HG02763 (cell line): ENCODE data around the gene TP53TG5.

ENCODE experiments used
- ATAC-seq: cut with Tn5 transposase; IDR thresholded peaks from one replicate; pipeline ENCODE4 v1.9.1; 2021; ENCODE audit warnings: mild to moderate bottlenecking, moderate library complexity; ENCODE audit not compliant: unreplicated experiment

Gene TP53TG5

DNA sequence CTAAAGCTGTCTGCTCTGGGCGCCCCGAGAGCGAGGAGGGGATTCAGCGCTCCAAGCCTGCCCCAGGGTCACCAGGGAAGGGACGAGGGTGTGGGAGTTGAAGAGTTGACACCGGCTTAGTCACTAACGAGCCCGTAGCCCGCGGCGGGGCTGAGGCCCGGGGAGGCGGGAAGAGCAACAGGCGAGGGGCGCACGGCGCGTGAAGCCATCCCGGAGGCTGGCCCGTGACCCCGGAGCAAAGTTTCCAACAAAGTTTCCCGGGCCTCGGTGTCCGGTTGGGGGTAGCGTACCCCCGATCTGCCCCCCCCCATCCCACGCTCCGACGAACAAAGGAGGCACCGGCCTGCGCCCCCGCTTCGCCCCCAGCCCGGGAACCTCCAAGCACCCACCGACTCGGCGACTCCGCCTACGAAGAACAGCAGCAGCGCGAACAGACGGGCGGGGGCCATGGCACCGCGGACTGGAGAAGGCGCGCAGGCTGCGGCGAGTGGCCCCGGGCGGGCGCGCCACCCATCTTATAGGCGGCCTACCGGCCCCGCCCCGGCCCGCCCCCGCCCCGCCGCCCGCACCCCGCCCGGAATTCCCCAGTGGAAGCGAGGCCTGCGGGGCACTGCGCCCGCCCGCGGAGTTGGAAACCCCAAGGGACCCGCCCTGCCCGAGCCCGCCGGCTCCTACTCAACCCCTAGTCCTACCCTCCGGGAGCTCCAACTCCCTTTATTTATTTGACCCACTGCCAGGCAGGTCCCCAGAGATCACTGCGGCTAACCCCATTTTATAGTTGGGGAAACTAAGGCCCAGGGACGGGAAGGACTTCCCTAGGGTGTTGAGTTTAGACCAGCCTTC, 30.0 kb downstream of the TP53TG5 start, which contains the start of gene SDC4:
Gene SDC4 (minus strand): TSS at position 489 of the 843 bp plus-strand sequence. CDS start 40 bp downstream, at position 449.
- ATAC-seq: no peak

DNA sequence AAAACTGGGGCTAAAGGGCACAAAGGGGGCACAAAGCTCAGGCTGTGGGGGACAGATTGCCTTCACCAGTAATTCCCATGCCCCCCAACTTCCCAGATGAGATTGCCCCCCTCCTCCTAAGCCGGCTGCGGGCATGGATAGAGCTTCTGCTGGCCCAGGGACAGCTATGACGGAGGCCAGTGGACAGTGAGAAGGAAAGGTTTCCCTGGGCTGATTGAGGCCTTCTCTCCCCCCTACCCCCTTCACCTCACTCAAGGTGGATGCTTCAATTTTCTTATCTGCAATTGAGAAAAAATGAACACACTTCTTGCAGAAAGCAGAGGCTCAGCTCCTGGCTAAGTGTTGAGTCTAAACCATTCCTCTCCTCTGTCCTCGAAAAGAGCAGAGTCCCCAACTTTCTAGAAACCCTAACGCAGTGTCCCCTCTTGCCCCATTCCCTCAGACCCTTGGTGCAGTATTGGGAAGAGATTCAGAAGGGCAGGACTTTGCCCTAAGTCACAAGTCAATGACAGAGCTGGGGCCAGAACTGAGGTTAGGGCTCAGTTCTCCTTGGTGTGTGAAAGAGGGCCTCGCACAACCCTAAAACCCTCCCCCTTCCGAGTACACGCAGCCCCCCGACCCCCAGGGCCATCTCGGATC, 30.7 kb downstream of the TP53TG5 start:
- ATAC-seq: no peak

DNA sequence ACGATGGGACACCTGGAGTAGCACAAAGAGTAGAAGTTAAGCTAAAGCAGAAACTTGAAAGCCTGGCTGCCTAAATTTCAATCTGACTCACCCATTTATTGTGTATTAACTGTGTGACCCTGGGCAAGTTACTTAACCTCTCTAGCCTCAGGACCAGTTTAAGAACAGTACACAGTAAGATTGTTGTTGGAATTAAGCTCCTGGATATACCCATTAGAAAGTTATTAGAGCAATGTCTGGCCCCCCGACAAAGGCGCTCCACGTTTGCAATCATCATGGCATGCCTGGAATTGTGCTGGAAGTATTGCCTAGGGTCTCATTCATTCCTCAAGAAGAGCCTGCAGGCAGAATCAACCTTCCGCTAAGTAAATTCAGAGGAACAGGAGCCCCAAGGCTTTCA, 31.3 kb downstream of the TP53TG5 start:
- no peak for ATAC-seq

DNA sequence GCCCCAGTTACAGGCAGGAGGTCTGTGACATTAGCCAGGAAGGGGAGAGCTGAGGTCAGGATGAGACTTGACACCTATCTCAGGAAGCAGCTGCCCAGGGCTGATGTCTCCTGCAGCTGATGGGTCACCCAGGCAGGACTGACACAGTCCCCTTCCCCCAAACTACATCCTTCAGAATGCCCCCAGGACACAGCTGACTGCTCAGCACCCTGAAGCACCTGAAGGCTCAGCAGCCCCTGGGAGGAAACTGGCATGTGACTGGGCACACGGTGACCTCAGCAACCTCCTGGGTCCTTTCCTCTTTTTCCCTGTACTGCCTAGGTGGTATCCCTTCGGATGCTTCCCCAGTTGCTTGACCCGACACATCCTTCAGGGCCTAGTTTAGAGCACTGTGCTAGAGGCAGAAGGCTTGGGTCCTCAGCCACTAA, 31.8 kb downstream of the TP53TG5 start:
- no peak for ATAC-seq

DNA sequence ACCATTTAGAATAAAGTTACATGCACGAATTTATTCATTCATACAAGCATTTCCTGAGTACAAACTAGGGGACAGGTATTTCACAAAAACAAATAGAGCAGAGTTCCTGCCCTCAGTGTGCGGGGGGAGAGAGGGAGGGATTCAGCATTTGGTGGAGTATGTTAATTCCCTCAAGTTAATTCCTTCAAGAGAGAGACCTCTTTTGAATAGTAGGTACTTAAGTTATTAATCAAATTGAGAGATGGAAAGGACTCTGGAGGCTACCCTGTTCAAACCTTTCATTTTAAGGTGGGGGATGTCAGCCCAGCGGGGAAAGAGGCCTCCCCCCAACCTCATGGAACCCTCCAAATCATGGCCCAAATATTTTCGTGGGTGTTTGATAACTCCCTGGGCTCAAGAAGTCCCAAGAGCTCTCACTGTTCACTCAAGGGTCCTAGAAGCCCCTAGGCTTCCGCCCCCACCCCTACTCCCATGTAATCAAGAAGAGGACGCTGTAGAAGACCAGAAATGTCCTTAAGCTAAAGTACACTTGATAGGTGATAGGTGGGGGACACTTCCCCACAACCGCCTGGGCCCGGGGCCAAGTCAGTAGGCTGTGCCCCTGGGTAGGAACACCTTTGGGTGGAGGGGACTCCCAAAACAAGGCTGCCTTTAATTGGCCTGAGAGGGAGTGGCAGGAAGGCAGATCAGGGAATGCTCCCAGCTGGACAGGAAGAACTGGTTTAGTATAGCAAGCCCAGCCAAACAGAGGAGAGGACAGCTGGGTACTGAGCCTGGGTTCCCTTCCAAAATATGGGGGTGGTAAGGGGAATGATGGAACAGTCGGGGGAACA, 32.8 kb downstream of the TP53TG5 start:
- no peak for ATAC-seq

DNA sequence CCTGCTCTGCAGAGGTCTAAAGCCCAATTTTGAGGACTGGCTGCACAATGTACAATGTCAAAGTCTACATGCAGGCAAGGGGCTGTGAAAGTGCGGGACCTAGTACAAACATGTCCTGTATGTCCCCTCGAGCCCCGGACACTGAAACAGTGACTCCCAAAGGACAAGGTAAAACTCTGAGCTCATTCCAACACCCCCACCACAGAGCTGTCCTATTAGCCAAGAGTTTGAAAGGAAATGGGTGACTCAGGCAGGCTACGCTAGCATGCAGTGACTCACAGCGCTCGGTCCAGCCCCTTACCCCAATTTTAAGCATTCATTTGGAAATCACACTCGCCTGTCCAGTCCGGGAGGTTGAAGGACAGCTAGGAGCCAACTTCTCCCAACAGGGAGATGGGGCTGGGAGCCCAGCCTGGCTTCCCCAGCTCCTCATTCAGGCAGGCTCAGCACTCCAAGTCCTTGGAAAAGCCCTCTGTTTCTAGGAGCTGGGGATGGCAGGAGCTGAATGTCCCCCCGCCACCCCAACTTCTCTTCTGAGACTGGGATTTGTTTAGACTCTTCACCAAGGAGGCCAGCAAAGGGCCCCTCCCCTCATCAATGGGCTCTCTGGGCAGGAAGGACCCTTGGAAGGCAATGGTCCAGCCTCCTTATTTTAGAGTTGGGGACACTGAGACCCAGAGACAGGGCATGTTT, 33.8 kb downstream of the TP53TG5 start:
- no peak for ATAC-seq

DNA sequence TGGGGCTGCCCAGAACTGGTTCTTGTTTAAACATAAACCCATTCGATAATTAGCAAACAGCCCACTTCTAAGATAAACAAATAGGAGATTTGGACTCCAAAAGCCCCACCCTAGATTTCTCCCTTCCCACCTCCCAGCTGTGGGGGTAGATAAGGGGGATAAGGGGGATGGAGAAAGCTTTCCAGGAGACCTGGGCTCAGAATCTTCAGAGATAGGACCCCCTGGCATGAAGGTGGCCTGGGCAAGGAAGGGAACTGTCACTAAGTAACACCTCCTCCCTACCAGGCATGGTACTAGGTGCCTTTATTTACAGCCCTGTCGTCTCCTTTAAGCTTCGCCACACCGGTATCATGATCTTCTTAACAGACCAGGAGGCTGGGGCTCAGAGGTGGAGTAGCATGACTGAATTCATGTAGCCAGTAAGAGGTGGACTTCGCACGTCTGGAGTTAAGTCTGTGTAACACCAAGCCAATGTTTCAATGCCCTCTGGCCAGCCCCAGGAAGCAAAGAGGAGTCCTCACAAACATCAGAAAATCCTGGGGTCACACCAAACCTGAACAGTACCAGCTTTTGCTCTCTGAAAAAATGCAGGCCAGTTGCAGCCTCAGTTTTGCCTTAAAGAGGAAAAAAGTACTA, 34.5 kb downstream of the TP53TG5 start:
- ATAC-seq: no peak

DNA sequence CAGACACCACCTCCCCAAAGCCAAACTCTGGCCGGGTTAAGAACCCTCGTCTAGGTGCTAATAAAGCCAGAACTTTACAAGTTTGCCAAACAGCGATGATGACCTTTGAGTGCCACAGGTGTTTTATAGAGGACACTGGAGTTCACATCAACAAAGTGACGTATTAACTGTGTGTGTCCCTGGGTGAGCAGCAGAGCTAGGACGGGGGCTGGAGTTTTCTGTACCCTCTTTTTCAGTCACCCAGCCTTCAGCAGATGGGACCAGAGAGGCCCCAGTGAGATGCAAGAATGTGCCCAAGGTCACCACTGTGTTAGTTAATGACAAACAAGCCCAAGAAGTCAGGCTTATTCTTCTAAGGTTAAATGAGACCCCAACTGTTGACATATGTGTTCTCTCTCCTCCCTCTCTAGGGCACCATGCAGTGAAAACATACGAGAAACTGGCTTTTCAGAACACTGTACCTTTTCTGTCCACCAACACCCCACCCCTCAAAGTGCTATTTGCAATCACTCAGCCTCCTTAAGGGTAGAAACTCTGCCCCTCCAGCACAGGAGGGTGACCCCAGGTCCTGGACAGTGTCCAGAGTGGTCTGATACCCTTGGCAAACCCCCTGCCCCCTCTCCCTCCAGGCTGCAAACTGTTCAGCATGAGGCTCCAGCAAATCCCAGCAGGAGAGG, 35.1 kb downstream of the TP53TG5 start:
- no peak for ATAC-seq

DNA sequence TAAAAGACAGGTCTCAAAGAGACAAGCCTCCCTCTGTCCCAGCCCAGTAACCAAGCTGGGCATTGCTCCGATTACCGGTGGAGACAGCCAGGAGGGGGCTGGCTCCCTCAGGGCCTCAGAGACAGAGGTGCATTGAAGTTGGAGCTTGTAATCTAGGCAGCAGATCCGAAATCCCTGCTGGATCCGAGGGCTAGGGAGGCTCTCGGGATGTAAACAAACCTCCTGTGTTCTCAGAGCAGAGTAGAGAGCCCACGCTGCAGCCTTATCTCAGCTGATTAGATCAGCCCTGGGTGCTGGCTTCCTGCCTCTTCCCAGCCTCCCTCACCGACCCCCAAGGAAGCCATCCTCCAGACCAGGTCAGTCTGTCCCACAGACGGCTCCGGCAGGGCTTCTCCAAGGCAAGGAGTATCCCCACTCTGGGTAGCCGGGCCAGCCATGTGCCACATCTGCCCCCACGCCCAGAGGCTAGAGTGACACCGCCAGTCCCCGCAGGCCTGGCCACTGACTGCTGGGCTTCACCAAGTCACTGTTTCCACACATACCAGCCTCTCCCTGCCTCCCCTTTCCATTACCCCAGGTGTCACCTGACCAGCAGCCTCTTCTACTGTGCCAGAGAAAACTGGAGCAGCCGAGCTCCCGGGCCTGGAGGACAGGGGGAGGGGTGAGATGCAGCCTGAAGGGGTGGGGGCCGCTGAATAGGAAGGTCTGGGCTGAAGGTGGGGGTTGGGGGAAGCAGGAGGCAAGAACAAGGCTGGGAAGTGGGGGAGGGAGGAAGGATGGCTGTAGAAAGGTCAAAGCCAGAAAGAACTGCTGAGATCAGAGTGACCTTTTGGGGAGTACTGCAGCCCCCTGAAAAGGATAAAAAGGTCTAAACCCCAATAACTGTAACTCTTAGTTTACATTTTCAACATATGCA, 35.9 kb downstream of the TP53TG5 start:
- ATAC-seq: no peak

DNA sequence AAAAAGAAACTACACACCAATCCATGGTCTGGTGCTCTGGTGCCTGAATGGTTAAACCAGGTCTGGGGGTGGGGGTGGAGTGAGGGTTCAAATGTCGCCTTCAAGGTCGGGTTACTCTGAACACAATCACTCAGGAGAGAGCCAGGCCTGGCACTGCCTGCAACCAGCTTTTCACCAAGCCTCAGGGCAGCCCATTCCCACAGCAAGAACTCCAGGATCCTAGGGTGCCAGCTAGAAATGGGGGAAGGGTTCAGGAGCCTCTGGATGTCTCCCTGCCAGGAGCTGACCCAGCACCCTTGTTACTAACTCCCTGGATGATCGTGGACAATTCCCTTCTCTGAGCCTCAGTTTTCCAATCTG, 36.6 kb downstream of the TP53TG5 start:
- ATAC-seq: no peak

DNA sequence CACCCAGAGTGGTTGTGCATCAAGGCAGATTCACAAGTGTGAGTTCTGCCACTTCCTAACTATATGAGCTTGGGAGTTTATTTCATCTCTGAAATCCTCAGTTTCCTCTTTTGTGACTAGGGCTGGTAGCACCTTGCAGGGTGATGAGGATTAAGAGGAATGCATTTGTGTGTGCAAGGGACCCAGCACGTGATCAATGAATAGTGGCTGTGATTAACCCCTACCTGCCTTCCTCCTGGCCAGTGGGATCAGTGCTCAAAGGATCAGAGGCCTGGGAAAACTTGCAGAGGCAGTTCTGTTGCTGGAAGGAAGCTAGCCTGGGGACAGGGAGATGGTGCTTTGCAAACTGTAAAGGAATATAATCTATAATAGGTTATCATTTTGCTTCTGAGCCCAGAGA, 37.2 kb downstream of the TP53TG5 start:
- ATAC-seq: no peak

DNA sequence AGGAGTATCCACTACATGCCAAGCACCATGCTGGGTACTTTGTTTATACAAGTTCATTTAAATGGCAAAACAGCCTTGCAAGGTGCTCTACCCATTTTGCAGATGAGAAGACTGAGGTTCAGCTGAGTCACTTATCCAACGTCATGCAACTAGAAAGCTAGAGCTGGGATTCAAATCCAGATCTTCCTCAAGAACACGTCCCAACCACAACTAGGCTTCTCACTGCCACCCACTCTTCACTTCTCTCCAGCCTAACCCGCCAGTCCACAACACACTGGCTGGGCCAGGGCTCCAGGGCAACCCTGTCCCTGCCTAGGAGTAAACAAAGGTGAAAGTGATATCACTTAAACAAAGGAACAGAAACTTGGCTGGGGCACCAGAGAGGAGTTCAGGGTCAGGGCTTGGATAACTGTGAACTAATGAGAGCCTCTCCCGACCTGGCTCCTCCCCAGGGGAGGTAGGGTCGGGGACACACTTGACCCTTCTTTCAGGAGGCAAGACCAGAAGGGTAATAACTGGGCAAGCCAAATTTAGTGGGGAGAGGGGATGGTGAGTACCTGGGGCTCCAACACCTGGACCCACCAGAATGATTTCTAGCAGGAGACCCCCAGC, 37.8 kb downstream of the TP53TG5 start:
- ATAC-seq: no peak

DNA sequence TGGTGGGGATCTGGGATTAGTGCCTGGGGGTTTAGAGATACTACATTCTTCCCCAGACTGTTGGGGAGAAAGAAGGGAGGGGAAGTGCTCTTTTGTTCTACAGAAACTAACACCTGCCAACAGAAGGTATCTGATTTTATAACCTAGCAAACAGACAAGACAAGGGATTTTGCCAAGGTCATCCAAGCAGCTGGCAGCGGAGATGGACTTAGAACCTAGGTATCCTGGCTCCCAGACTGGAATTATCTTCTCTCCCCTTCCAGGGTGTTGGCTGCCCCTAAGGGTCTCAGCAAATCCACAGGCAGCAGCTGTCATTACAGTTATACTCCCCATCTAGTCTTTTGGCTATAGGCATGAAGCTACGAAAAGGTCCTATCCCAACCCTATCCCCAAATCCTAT, 38.3 kb downstream of the TP53TG5 start:
- no peak for ATAC-seq

DNA sequence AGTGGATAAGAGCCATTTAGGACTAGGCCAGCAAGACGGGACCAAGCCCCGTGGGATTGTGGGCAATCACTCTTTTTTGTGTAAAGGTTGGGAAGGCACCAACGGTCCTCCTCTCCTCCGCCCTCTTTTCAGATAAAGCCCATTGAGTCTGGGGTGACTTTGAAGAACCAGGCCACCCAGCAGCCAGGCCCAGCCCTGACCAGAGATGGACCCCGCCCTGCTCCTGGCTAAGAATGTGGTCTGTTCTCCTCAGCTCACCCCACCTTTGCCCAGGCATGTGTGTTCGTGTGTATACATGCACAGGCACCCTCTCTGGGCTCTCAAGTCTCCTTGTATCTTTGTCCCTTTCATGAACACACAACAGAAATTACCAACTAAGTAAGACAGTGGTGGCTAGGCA, 39.0 kb downstream of the TP53TG5 start:
- ATAC-seq: no peak

DNA sequence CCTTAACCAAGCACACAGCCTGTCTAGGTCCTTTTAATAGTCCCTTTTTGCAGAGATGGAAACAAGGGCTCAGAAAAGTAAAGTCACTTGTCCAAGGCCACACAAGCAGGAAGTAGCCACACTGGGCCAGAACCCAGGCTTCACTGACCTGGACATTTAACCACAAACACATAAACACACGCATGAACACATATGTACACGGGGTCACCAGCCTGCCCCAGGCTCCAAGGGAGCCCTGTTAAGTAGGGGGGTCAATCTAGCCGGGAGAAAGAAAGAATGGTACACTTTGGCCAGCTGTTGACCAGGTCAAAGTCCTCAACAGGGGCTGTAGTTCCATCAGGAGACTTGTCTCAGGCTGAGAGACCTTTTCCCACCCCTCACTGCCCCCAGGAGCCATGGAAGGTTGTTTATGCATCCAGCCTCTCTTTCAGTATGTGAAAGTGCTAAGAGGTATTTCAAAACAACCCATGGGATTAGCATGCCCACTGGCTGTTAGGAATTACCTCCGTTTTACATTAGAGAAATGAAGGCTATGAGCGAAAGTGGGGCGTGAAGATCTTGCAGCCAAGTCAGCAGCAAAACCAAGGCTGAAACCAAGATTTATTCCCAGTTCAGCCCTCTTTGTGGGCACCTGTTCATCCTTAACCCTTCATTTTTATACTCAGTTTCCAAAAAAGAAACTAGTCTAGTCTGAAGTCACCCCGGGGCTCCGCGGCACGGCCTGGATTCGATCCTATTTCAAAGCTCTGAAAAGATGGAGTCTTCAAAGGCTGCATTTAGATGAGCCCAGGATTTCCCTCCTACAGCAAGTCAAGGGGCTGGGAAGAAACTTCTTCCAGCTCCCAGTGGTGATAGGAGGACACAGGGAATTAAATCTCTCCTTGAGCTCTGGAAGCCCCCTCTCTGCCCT, 39.7 kb downstream of the TP53TG5 start:
- ATAC-seq: no peak

DNA sequence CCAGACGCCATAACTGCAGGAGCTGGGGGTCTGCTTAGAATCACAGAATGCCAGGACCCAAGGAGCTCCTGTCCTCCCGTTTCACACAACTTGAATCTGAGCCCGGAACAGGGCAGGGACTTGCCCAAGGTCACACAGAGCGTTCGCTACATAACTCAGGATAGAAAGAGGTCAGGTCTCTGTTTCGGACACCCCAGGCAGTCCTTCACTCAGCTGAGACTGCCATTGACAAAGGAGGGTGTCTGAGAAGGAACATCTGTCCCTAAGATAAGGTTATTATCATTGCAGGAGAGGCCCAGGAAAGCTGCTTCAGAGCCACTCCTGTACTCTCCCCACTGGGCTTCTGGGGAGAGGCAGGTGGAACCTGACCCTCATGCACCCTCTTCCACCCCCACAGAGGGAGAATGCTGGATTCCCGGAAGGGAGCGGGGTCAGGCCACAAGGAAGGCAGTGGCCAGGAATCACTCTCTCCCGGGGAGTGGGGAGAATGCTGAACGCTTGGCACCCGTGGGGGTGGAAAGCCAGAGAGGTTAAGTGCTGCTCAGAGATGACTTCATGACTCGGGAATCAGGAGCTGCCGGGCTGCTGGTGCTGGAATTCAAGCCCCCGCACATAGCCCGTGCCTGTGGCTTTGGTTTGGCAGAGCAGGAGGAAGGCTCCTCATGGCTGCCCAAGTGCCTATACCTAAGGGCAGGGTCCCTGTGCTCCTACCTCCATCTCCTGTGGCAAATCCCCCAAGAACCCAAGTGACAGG, 40.6 kb downstream of the TP53TG5 start:
- ATAC-seq: no peak
